Measurements from ENCODE around the gene AMBP.

The AMBP gene

GRCh38 chr9:114011313-114011712 lies 66.8 kb downstream of the AMBP start:
- no peak for TF ChIP-seq CTCF (IDR thresholded peaks at IDR 0.05; ENCODE audit: low read depth, low read length, missing control alignments)
- DNase-seq (ENCODE audit: extremely low read depth, low read depth) = no peak
- H3K4me3 ChIP-seq (replicated peaks; ENCODE audit: low read depth, low read length) = no peak overlapping the region
